Measurements from ENCODE around the gene ZFP36L1.

- TF ChIP-seq MAX (IDR thresholded peaks at IDR 0.05) (no peak), RAD21 (IDR thresholded peaks at IDR 0.05; ENCODE audit: low read depth) (no peak)
Observed at GRCh38 chr14:68788996-68789820, 3.7 kb downstream of the ZFP36L1 start.

Measured in Ishikawa (cell line).